GM19463 (cell line): ENCODE measurements around the gene CEBPE.

Experiments used
- ATAC-seq: cut with Tn5 transposase; IDR thresholded peaks from one replicate; pipeline ENCODE4 v1.9.1; 2021; ENCODE audit warnings: mild to moderate bottlenecking, moderate library complexity; ENCODE audit not compliant: unreplicated experiment

The CEBPE gene

DNA sequence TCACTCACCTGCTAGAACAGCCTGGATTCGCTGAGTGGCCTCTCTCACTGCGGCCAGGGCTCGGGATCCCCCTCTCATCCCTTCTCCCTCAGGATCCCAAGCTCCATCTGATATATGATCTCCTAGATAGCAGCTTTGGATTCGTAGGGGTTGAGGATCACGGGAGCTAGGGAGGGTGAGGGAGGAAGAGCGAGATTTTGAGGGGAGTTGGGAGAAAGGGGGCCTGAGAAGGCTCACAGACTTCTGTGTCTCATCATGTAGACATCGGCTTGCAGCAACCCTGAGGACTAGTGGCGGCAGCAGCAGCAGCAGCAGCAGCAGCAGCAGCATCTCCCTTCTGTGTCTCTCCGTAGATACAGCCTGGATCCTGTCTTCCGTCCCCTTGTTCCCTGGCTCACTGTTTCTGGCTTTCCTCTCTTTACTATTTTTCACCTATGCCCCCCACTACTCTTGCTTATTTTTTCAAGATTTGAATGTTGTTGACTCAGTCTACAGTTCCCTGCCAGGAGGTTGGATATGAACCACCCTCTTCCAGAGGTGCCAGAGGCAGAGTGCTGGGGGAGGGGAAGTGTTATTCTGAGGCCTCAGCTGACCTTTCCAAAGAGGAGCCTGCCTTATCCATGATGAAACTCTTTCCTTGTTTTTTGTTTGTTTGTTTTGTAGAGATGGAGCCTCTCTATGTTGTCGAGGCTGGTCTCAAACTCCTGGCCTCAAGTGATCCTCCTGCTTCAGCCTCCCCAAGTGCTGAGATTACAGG lies 14.3 kb downstream of the CEBPE start, which contains the start of gene CIROP:
CIROP (minus strand) TSS at position 399 of the 757 bp plus-strand sequence; CDS start at position 330, 69 bp downstream.
- no peak for ATAC-seq

- no peak for ATAC-seq
These were observed 14.9 kb downstream of the CEBPE start for GRCh38 chr14:23104070-23104590.

- ATAC-seq: no peak
These were observed 15.5 kb downstream of the CEBPE start for GRCh38 chr14:23103581-23103980.

GRCh38 chr14:23102801-23103200 lies 16.3 kb downstream of the CEBPE start:
- no peak for ATAC-seq

DNA sequence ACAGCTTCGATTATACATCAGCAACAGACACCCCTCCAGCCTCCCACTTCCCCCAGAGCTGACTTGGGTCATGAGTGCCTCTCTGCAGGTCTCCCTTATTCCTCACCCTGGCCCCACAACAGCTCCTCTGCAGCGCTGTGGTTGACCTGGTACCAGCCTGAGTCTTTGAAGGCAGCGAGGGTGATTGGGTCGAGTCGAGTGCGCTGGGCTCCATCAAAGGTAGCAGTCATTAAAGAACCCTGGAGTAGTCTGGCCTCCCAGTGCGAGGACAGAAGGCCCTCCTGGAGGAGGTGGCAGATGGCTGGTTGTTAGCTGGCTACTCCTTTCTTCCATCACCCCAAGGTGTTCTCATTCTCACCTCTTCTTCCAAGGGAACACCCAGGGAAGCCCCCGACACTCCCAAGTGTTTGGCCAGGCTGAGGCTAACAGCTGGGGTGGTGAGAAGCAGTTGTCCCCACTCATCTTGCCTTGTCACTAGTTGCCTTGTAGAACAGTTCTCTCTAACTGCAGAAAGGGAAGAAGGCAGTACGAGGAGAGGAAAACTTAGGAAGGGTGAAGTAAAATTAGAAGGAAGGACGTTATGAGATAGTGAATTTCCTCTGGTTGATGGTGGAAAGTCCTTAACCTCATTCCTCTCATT lies 16.9 kb downstream of the CEBPE start:
- ATAC-seq: no peak

DNA sequence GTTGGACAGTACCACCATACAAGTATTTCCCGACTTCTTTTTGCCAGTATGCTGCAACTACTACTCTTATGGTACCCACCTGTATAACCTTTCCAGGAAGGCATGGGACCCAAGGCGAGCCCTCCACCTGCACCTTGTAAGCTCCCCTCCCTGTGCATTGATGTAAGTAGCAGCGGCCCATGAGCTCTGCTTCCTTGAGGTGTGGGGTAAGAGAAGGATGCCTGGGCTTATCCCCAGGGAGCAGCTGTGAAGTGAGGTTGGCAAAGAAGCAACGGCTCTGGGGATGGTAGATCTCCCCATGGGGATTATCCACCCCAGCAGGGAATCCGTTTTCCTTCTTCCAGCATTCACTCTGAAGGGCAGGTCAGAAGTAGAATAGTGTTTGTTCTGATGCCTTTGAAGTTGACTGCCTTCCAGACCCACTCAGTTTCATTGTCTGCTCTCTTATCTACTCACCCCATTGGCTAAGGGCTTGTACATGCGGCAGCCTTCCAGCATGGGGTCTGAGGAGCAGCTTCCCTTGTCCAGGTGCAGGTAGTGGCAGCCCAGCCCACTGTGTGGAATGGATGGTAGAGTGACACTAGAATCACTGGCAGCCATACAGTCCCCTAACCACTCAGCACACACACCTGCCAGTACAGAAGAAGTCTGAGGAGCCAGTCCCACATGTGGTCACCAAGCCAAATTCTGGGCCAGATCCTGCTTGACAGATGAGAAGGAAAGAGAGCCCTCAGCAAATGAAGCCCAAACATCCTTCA lies 17.7 kb downstream of the CEBPE start:
- ATAC-seq: no peak

DNA sequence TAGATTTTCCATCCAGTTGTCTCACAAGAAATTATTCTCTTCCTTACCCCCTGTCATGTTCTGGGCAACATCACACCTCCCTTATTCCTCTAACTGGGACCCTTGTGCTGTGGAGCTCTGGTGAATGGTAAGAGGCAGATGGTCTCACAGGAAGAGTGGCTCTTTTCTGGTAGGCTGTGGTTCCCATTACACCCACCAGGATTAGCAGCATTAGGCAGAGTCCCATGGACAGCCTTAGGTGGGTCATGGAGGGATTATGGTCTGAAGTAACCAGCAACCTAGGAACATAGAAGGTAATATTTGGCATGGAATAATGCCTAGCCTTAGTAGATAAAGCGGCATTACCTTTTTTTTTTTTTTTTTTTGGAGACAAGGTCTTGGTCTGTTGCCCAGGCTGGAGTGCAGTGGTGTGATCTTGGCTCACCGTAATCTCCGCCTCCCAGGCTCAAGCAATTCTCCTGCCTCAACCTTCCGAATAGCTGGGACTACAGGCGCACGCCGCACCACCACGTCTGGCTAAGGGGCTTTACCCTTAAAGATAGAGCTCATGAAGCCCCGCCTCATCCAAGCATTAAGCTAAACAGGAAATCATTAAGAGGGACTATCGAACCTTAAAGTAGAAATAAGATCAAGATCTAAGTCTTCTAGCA lies 19.7 kb downstream of the CEBPE start:
- no peak for ATAC-seq

DNA sequence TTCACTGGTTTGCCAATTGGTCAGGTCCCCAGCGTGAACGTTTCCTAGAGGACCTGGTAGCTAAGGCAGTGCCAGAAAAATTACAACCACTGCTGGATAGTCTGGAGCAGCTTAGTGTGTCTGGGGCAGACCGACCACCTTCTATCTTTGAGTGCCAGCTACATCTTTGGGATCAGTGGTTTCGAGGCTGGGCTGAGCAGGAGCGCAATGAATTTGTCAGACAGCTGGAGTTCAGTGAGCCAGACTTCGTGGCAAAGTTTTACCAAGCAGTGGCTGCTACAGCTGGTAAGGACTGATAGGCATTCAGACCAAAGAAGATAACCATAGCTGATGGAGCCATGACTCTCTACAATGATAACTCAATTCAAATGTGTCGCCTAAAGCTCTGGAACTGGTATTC lies 21.3 kb downstream of the CEBPE start:
- no peak for ATAC-seq

DNA sequence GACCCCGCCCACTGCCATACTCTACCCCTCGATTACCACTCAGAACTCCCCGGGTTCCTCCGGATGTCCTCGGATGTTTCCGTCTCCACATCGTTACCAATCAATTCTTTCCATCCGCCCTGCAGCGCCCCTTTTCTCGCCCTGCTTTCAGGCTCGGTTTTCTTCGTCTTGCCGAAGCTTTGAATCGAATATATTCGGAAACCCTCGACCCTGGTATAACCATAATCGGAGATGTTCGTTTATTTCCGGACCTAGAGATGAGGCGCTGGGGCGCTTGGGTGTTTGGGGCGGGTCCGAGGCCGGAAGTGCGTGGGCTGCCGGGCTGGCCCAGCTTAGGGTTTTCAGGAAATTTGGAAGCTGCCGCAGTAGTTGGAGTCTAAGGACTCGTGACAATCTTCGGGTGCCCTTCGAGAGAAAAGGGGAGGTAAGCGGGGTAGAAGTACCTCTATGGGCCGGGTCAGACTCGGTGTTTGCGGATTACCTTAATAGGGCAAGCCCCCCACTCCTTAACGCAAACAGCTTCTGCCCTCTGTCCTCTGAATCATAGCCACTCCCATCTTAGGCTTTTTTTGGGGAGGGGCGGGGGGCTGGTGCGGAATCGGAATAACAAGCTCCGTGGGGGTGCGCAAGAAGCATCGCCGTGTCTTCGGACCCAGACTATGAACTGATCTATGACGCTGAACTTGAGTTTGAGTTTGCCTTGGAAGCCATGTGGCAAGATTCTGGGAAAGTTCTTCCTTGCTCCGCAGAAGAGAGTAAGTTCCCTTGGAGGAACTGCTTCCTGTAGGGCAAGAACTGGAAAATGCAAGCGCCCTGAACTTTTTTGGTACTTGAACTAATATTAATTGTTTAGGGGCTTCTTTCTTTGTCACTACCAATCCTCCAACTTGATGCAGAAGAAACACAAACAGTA lies 23.6 kb downstream of the CEBPE start, which contains the start of gene C14orf119:
C14orf119 (plus strand) TSS at position 310 of the 913 bp plus-strand sequence. CDS start 2,154 bp downstream, outside the sequence.
- ATAC-seq: peak; percentile 82

DNA sequence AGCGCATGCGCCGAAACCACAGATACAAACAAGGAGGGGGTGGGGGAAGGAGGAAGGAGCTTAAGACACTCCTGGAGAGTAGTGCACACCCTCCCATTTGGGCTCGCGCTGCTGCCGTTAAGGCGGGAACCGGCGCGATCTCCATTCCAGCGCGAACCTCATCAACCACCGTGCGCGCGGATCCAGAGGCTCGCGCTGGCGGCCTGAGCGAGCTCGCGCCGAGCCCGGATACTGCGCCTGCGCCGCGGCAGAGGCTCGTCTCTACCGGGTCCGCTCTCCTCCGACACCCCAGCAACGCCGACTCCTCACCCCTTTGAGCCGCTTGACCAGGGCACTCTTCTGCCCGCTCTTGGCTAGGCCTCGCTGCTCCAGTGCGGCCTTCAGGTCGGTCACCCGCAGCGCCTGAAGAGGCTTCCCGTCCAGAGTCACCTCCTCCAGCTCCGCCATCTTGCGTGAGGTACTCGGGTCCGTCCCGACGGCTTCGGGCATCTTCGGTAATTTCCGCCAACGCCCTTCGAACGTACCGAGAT lies 24.3 kb downstream of the CEBPE start, which contains the start of gene ACIN1:
ACIN1 (minus strand) TSS at position 471 of the 530 bp plus-strand sequence; CDS start at position 447, 24 bp downstream.
- ATAC-seq: peak; percentile 38

DNA sequence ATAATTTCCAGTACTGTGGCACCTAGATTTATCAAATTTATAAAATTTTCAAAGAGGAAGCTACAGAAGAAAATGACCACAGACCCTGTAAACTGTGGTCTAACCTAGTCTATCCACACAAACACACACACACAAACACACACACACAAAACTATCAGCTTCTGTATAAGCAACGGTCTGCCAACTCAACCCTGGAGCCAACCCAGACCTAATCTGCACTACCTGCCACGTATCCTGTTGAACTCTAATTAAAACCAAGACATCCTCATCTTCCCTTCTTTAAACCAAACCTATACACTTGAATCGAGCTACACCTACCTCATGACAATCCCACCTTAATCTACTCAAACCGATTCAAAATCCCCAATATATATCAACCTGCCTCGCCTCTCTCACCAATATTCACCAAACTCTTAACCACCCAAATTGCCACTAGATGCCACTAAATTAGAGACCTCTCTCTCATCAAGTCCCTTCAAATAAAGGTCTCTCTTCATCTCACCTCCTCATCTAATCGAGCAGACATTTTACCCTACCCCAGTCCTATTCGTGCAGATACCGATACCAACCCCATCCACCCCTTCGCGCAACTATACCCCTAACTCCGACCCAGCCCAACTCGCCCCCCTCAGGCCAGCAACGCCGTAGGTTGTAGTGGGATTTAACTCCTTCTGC lies 24.9 kb downstream of the CEBPE start:
- no peak for ATAC-seq

DNA sequence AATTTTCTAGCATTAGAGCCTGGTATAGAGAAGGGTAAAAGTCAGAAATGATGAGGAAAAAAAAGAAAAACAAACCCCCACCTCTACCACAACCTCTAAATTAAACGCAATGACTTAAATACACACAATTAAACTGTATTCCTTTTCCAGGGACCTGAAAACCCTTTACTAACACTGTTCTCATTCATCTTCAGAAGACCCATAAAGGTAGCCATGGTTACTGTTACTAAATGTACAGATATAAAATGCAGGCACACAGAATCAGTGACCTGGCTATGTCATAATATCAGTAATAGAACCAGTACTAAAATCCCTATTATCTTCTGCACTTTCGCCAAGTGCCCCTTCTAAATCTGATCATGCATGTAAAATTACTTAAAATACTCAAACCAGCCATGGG lies 25.5 kb downstream of the CEBPE start:
- ATAC-seq: no peak

DNA sequence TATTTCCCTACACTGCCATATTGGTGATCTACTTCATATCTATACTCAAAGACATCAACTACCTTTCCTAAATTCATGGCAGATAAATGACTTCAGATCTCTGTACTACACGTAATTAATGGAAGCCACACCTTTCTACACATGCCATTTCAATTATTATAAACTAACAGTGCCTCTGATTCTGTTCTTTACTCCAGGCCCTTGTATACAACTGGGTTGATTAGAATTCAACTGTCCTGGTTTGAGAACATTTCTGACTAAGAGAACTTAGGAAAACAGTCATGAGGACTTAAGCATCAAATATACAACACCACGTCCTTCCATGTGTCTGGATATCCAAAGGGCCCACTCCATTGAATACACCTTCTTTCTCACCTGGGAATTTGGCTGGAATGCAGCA lies 26.0 kb downstream of the CEBPE start:
- no peak for ATAC-seq

DNA sequence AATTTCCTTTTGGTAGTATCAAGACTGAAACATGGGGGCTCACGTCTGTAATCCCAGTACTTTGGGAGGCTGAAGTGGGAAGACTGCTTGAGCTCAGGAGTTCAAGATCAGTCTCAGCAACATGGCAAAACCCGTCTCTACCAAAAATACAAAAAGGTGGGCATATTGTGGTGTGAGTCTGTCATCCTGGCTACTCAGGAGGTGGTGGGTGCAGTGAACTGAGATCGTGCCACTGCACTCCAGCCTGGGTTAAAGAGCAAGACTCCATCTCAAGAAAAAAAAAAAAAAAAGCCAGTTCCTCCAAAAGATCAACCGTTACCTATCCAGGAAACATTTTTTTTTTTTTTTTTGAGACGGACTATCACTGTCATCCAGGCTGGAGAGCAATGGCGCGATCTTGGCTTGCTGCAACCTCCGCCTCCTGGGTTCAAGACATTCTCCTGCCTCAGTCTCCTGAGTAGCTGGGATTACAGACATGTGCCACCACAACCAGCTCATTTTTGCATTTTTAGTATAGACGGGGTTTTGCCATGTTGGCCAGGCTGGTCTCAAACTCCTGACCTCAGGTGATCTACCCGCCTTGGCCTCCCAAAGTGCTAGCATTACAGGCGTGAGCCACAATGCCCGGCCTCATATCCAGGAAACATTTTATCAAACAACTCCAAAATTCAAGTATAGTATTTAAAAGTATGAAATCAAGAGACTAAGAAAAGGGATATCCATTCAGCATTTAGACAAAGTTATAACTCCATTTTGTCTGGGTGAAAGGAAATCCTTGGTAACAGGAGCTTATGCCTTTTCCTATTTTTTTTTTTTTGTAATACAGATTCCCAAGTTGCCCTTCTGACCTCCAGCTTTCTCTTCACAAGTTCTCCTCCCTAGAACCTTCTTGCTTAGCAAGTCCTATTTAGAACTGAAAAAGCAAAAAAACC lies 27.5 kb downstream of the CEBPE start:
- no peak for ATAC-seq

DNA sequence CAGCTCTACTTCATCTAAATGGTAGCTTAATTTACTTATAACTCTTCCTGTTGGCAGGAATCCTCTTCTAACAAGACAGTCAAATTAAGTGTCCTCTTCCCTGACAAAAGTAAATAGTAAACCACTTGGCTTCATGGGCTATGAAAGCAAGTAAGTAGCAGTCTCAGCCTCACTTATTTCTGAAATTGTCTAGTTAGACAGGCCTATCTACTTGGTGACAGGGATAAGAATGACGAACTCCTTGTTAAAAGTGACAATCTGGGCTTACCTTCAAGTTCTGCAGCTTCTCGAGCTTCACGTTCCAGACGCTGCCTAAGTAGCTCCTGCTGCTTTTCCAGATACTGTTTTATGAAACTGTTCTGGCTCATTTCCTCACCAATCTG lies 28.8 kb downstream of the CEBPE start:
- ATAC-seq: no peak

- no peak for ATAC-seq
These were observed 29.4 kb downstream of the CEBPE start for GRCh38 chr14:23089498-23090253.

GRCh38 chr14:23086565-23086964 lies 32.5 kb downstream of the CEBPE start:
- no peak for ATAC-seq
